H1 (cell line): ENCODE data around the gene FAM25A. TPM values are rescaled to one million over a fixed set of nuclear protein-coding genes. Genes with fewer than 3 reads are reported as not detected.

Experiments used
- CTCF ChIA-PET: fragments of 300-600 bp; sonication (Branson Sonifier 250); formaldehyde crosslinking; loops from one replicate; lab custom pipeline; 2021; ENCODE audit not compliant: partially characterized antibody; lab: Charles Lee
- POLR2A ChIA-PET: fragments of 300-600 bp; sonication (Branson Sonifier 250); formaldehyde crosslinking; loops from one replicate; lab custom pipeline; 2021; ENCODE audit warnings: inconsistent platforms; ENCODE audit not compliant: partially characterized antibody; lab: Charles Lee
- DNase-seq, 2 experiments: peaks; one replicate each; pipeline versions ENCODE4 v3.0.0 to v3.0.0-alpha.2; 2010 to 2022; ENCODE audit warnings: low spot score in 2 of 2, low read depth in 1 of 2, mixed read lengths in 1 of 2
- FAIRE-seq: peaks from 2 replicates; lab custom pipeline; 2011; peaks lifted over from hg19 to GRCh38; lab: Jason Lieb, UNC
- H2AFZ ChIP-seq: 2 replicates; pipeline ENCODE4 v1.8.1; 2012; ENCODE audit warnings: low read length, inconsistent platforms
- H2AK5ac ChIP-seq: 2 replicates; pipeline ENCODE4 v1.6.1; 2013; ENCODE audit warnings: low read depth, low read length
- H2BK120ac ChIP-seq: replicated peaks from 2 replicates; pipeline ENCODE3; 2013; ENCODE audit warnings: low read depth, low read length, inconsistent platforms
- H2BK12ac ChIP-seq: 2 replicates; pipeline ENCODE4 v1.6.1; 2013; ENCODE audit warnings: low read depth, low read length
- H2BK15ac ChIP-seq: 2 replicates; pipeline ENCODE4 v1.6.1; 2013; ENCODE audit warnings: low read length
- H2BK20ac ChIP-seq: 2 replicates; pipeline ENCODE4 v1.6.1; 2013; ENCODE audit warnings: low read length
- H2BK5ac ChIP-seq: 2 replicates; pipeline ENCODE4 v1.6.1; 2013; ENCODE audit warnings: low read depth, low read length
- H3K14ac ChIP-seq: 2 replicates; pipeline ENCODE4 v1.6.1; 2013; ENCODE audit warnings: inconsistent platforms; ENCODE audit not compliant: insufficient read length
- H3K18ac ChIP-seq: 2 replicates; pipeline ENCODE4 v1.6.1; 2013; ENCODE audit warnings: low read length; ENCODE audit errors: extremely low read depth
- H3K23ac ChIP-seq: 2 replicates; pipeline ENCODE4 v1.6.1; 2013; ENCODE audit warnings: inconsistent platforms; ENCODE audit not compliant: insufficient read length
- H3K23me2 ChIP-seq: 2 replicates; pipeline ENCODE4 v1.6.1; 2013; ENCODE audit warnings: low read depth, low read length
- H3K27ac ChIP-seq: 2 replicates; pipeline ENCODE4 v1.6.1; 2011; ENCODE audit warnings: low read depth, low read length, inconsistent platforms
- H3K27me3 ChIP-seq, 4 experiments: replicated peaks in 1 of 4; 1 replicate in 1 of 4; 2 replicates in 3 of 4; pipeline versions ENCODE4 v1.6.1 to v1.8.1; 2011 to 2013; ENCODE audit warnings: low read length in 3 of 4, mild to moderate bottlenecking in 3 of 4, inconsistent platforms in 2 of 4, mixed read lengths in 2 of 4, moderate library complexity in 1 of 4; ENCODE audit not compliant: control insufficient read depth in 3 of 4, insufficient read depth in 3 of 4; ENCODE audit errors: extremely low read depth in 1 of 4
- H3K36me3 ChIP-seq, 4 experiments: 2 replicates each; pipeline versions ENCODE4 v1.6.1 to v1.8.1; 2011 to 2013; ENCODE audit warnings: mild to moderate bottlenecking in 4 of 4, low read length in 3 of 4, moderate library complexity in 2 of 4, control low read depth in 1 of 4, inconsistent platforms in 1 of 4; ENCODE audit not compliant: insufficient read depth in 4 of 4, control insufficient read depth in 2 of 4
- H3K4ac ChIP-seq: replicated peaks from 2 replicates; pipeline ENCODE3; 2013; ENCODE audit warnings: low read length, low read depth, mixed read lengths, inconsistent platforms; ENCODE audit not compliant: insufficient read length
- H3K4me1 ChIP-seq, 4 experiments: replicated peaks in 1 of 4; 1 replicate in 1 of 4; 2 replicates in 3 of 4; pipeline versions ENCODE4 v1.6.1 to v1.8.1; 2011 to 2013; ENCODE audit warnings: low read length in 3 of 4, inconsistent platforms in 2 of 4, mixed read lengths in 1 of 4; ENCODE audit not compliant: insufficient read depth in 4 of 4, control insufficient read depth in 3 of 4
- H3K4me2 ChIP-seq, 2 experiments: 2 replicates each; pipeline versions ENCODE4 v1.6.1 to v1.8.1; 2011 to 2013; ENCODE audit warnings: low read depth in 2 of 2, low read length in 2 of 2, control low read depth in 1 of 2, inconsistent platforms in 1 of 2, mild to moderate bottlenecking in 1 of 2; ENCODE audit not compliant: insufficient read depth in 1 of 2
- H3K4me3 ChIP-seq, 4 experiments: fragments of 200-600, 300-600 bp in 1 of 4; sonication (generic), shearing (Covaris generic), sonication (Bioruptor Twin) in 1 of 4; 2 replicates each; pipeline versions ENCODE4 v1.5.1 to v1.8.1; 2011 to 2016; ENCODE audit warnings: low read length in 4 of 4, low read depth in 3 of 4, control low read depth in 2 of 4, inconsistent platforms in 2 of 4, mild to moderate bottlenecking in 2 of 4, mixed read lengths in 1 of 4, moderate library complexity in 1 of 4; ENCODE audit not compliant: insufficient read depth in 2 of 4; ENCODE audit errors: extremely low read depth in 1 of 4
- H3K56ac ChIP-seq: replicated peaks from 2 replicates; pipeline ENCODE3; 2013; ENCODE audit warnings: low read depth, mild to moderate bottlenecking, mixed read lengths, low read length, inconsistent platforms; ENCODE audit not compliant: insufficient read length
- H3K79me1 ChIP-seq: 2 replicates; pipeline ENCODE4 v1.6.1; 2013; ENCODE audit warnings: low read depth, low read length, control low read depth
- H3K79me2 ChIP-seq, 2 experiments: 2 replicates each; pipeline versions ENCODE4 v1.6.1 to v1.8.1; 2012 to 2013; ENCODE audit warnings: low read length in 2 of 2, mild to moderate bottlenecking in 2 of 2, inconsistent platforms in 1 of 2; ENCODE audit not compliant: insufficient read depth in 2 of 2, control insufficient read depth in 1 of 2
- H3K9ac ChIP-seq, 4 experiments: replicated peaks in 1 of 4; 1 replicate in 1 of 4; 2 replicates in 3 of 4; pipeline versions ENCODE4 v1.6.1 to v1.8.1; 2011 to 2013; ENCODE audit warnings: low read depth in 3 of 4, low read length in 3 of 4, control low read depth in 2 of 4, mild to moderate bottlenecking in 2 of 4, moderate library complexity in 2 of 4, inconsistent platforms in 1 of 4; ENCODE audit errors: extremely low read depth in 1 of 4
- H3K9me3 ChIP-seq, 2 experiments: 2 replicates each; pipeline versions ENCODE4 v1.6.1 to v1.8.1; 2012 to 2013; ENCODE audit warnings: mild to moderate bottlenecking in 2 of 2, moderate library complexity in 2 of 2, control low read depth in 1 of 2, inconsistent platforms in 1 of 2, low read depth in 1 of 2, low read length in 1 of 2, mixed read lengths in 1 of 2; ENCODE audit not compliant: insufficient read depth in 2 of 2
- H4K20me1 ChIP-seq, 2 experiments: replicated peaks in 1 of 2; 2 replicates each; pipeline versions ENCODE3 to v1.8.1; 2011 to 2013; ENCODE audit warnings: inconsistent platforms in 2 of 2, low read length in 2 of 2, mild to moderate bottlenecking in 1 of 2; ENCODE audit not compliant: insufficient read depth in 2 of 2, control insufficient read depth in 1 of 2
- H4K5ac ChIP-seq: 2 replicates; pipeline ENCODE4 v1.6.1; 2013; ENCODE audit warnings: low read length, low read depth, mixed read lengths, inconsistent platforms; ENCODE audit not compliant: insufficient read length
- H4K8ac ChIP-seq: 2 replicates; pipeline ENCODE4 v1.8.0; 2013; ENCODE audit warnings: mild to moderate bottlenecking, moderate library complexity, low read length, inconsistent platforms; ENCODE audit not compliant: insufficient read depth; ENCODE audit errors: extremely low read depth
- H4K91ac ChIP-seq: replicated peaks from 2 replicates; pipeline ENCODE3; 2013; ENCODE audit warnings: low read length, mixed read lengths, inconsistent platforms; ENCODE audit not compliant: insufficient read length
- ATF2 ChIP-seq: IDR thresholded peaks from 2 replicates; pipeline ENCODE4 v1.6.1; 2012; ENCODE audit warnings: low read length, inconsistent platforms
- GABPA ChIP-seq: IDR thresholded peaks from 2 replicates; pipeline ENCODE4 v1.6.1; 2011; ENCODE audit warnings: mild to moderate bottlenecking, low read length, moderate library complexity, borderline replicate concordance; ENCODE audit not compliant: insufficient read depth
- KDM5A ChIP-seq: fragments of 200-600 bp; IDR thresholded peaks from 2 replicates; pipeline ENCODE4 v1.7.1; 2012; ENCODE audit warnings: mild to moderate bottlenecking, low read length, inconsistent platforms, mixed read lengths
- POLR2AphosphoS5 ChIP-seq: IDR thresholded peaks from 2 replicates; pipeline ENCODE4 v1.6.1; 2011; ENCODE audit warnings: low read depth, low read length
- SP1 ChIP-seq: IDR thresholded peaks from 2 replicates; pipeline ENCODE4 v1.6.1; 2011; ENCODE audit warnings: low read depth, low read length
- SP2 ChIP-seq: IDR thresholded peaks from 2 replicates; pipeline ENCODE4 v1.6.1; 2012; ENCODE audit warnings: mild to moderate bottlenecking, low read length, inconsistent platforms
- SUZ12 ChIP-seq: fragments of 200-600 bp; sonication (generic); IDR thresholded peaks from 2 replicates; pipeline ENCODE4 v1.6.1; 2012; ENCODE audit warnings: mild to moderate bottlenecking, inconsistent platforms, low read length, moderate library complexity, mixed read lengths
- ZNF274 ChIP-seq: IDR thresholded peaks from 2 replicates; pipeline ENCODE4 v1.7.0; 2012; ENCODE audit warnings: low read length, borderline replicate concordance; ENCODE audit errors: extremely low read depth
- WGBS, 2 experiments: shearing (Covaris generic) in 1 of 2; methylation state at CpG; one replicate each; pipeline versions ENCODE4 v1.1.6 to v1.1.7; 2013 to 2015; ENCODE audit warnings: low lambda C conversion rate in 2 of 2, mixed read lengths in 2 of 2, inconsistent platforms in 1 of 2, low coverage in 1 of 2, missing lambda C conversion rate in 1 of 2; ENCODE audit not compliant: insufficient replicate concordance in 2 of 2, insufficient coverage in 1 of 2, insufficient read length in 1 of 2; ENCODE audit errors: extremely low coverage in 1 of 2, missing lambda C conversion rate in 1 of 2; 5-methylcytosine and 5-hydroxymethylcytosine counted together
- polyA plus RNA-seq, 7 experiments: library from polyadenylated mRNA; depleted of rRNA in 3 of 7; stranded (reverse) in 5 of 7; unstranded in 2 of 7; fragments of >200 nt in 5 of 7; fragments of 200-250 nt in 2 of 7; gene quantifications; 1 replicate in 5 of 7; 2 replicates in 1 of 7; 4 replicates in 1 of 7; pipeline versions ENCODE4 v1.2.1 to v1.2.3, GENCODE V29; 2011 to 2013; ENCODE audit warnings: missing spikeins in 2 of 7, mixed read lengths in 2 of 7
- total RNA-seq: library from RNA; stranded (reverse); fragmentation: NEBNext Ultra II Directional; extraction: Animal tissue kit (Norgen Biotek cat#: 25700); gene quantifications from 2 replicates; pipeline ENCODE4 v1.2.1, GENCODE V29; 2021

The FAM25A gene
- total and polyA plus RNA-seq, 2 of the 8 experiments (the other 6 are each of a cell fraction or from before 2014, with no cell fraction given) = not detected

DNA sequence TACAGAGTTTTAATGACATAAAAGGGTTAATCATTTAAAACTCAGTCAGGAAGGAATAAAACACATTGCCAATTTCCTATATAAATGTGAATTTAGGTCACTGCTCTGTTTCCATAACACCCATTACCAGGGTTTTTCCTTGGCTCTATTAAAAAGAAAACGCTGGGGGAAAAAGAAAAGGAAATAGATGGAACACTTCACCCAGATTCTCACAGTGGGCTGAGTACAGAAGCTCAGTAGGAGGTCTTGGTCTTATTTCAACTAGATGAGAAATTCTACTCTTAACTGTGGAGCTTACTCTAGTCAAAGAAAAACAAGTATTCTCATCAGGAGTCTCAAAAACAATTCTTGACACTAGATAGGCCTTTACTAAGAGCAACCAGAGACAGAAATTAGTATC is 38.1 kb downstream of the FAM25A start:
- WGBS, 2 experiments = 91% methylated on average over 1 of the region's 1 CpG; no CpG with 5 or more reads in 1 of the 2 experiments
- H2BK120ac ChIP-seq = no peak overlapping the region
- H3K79me2 ChIP-seq = no peaks in the 10 kb centered on the region
- H3K14ac ChIP-seq = no peak overlapping the region
- FAIRE-seq (no peak), DNase-seq (no peak)
- no peak overlapping the region for H2BK20ac ChIP-seq
- H3K4me3 ChIP-seq = no peak overlapping the region
- H3K23me2 ChIP-seq = no peaks in the 10 kb centered on the region
- no peak overlapping the region for H3K27ac ChIP-seq
- H3K4me1 ChIP-seq = no peaks in the 10 kb centered on the region
- no peak overlapping the region for H2AFZ ChIP-seq
- H4K20me1 ChIP-seq = no peaks in the 10 kb centered on the region
- ChIA-PET CTCF (interaction anchor here (2.0 to 2.2 kb wide), 2 partner anchors 88 to 113 kb away, joined by 5 to 7 read pairs; no protein-coding TSS in a partner anchor), POLR2A (no interaction called here)
- no peak overlapping the region for H2BK5ac ChIP-seq
- H3K4ac ChIP-seq = no peak overlapping the region
- H3K9me3 ChIP-seq = no peaks in the 10 kb centered on the region
- no peak overlapping the region for H2BK15ac ChIP-seq
- H3K79me1 ChIP-seq = no peaks in the 10 kb centered on the region
- no peaks in the 10 kb centered on the region for H3K27me3 ChIP-seq
- no peak for TF ChIP-seq POLR2AphosphoS5
- TF ChIP-seq KDM5A = no peak
- TF ChIP-seq SP1 = no peak
- no peak for TF ChIP-seq SUZ12
- no peak for TF ChIP-seq SP2
- no peak for TF ChIP-seq ATF2
- no peak for TF ChIP-seq ZNF274
- TF ChIP-seq GABPA = no peak
- H4K8ac ChIP-seq = no peak overlapping the region
- H3K9ac ChIP-seq = no peak overlapping the region
- H4K5ac ChIP-seq = no peak overlapping the region
- no peak overlapping the region for H4K91ac ChIP-seq
- H3K18ac ChIP-seq = no peak overlapping the region
- peaks cover 6 to 55% (median 31%) of the 10 kb centered on the region in 4 experiments; a peak in 7 of 8 replicates for H3K36me3 ChIP-seq
- no peak overlapping the region for H3K4me2 ChIP-seq
- no peak overlapping the region for H2AK5ac ChIP-seq
- no peak overlapping the region for H2BK12ac ChIP-seq
- no peak overlapping the region for H3K23ac ChIP-seq
- H3K56ac ChIP-seq = no peak overlapping the region
